ENCODE data around the gene AGFG2. TPM values are rescaled to one million over a fixed set of nuclear protein-coding genes. Genes with fewer than 3 reads are reported as not detected.

Gene AGFG2
- total RNA-seq, 3 donors from 2014 or later = 12.2 to 24.7 (median 18.7) TPM

GRCh38 chr7:100589341-100589947, 50.4 kb downstream of the AGFG2 start:
- H3K4me1 ChIP-seq = peaks cover 0 to 9% of the 10 kb centered on the region in 2 donors

DNA sequence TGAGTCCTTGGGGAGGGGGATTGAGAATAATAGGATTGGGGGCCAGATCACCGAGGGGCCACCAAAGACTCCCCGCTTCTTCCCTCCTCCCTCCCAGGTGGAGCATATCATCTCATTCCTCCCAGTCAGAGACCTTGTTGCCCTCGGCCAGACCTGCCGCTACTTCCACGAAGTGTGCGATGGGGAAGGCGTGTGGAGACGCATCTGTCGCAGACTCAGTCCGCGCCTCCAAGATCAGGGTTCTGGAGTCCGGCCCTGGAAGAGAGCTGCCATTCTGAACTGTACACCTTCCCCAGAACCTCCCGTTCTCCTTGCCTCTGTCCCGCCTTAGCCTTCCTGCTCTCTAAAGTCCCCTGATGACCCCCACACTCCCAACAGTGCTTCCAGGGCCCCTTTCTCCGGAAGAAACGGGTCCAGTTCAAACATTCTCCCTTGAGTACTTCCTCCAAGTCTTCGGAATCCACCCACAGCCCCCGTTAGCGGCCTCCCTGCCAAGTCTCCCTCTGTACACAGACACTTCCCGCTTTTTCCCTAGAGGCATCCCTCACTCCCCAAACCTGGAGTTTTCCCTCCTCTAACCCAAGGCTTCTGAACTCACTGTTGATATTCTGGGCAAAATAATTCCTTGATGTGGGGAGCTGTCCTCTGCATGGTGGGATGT, 51.2 kb downstream of the AGFG2 start:
- peak overlapping the region in 2 of 3 donors; percentile 24 to 46 for H3K4me3 ChIP-seq
- H3K9me3 ChIP-seq = no peaks in the 10 kb centered on the region
- intact Hi-C loops (cut with DNase I; ENCODE audit: low total_unique reads) = no loop called here
- peak overlapping the region in 1 of 2 donors; percentile 76 for H3K27ac ChIP-seq
- H3K4me1 ChIP-seq = peaks cover 0 to 1% of the 10 kb centered on the region in 2 donors
- H3K27me3 ChIP-seq = no peaks in the 10 kb centered on the region
- no peak for DNase-seq (ENCODE audit: low spot score in 2 of 2)
- no peaks in the 10 kb centered on the region for H3K36me3 ChIP-seq
- no peak for TF ChIP-seq POLR2AphosphoS5 (IDR thresholded peaks at IDR 0.05)
- no peak for TF ChIP-seq POLR2A (IDR thresholded peaks at IDR 0.05)
- TF ChIP-seq CTCF (IDR thresholded peaks at IDR 0.05) = no peak

More at GRCh38 chr7:100589341-100589947, 50.4 kb downstream of the AGFG2 start:
- intact Hi-C loops (cut with DNase I; ENCODE audit: low total_unique reads) = no loop called here
- Histone ChIP-seq H3K27me3 (no peaks in the 10 kb centered on the region), H3K36me3 (no peaks in the 10 kb centered on the region), H3K4me3 (peak overlapping the region in 2 of 3 donors; percentile 24 to 46), H3K9me3 (no peaks in the 10 kb centered on the region), H3K27ac (peak overlapping the region in 1 of 2 donors; percentile 76)
- DNase-seq (ENCODE audit: low spot score in 2 of 2) = no peak
- TF ChIP-seq CTCF (IDR thresholded peaks at IDR 0.05) (no peak), POLR2AphosphoS5 (IDR thresholded peaks at IDR 0.05) (no peak), POLR2A (IDR thresholded peaks at IDR 0.05) (no peak)

- TF ChIP-seq CTCF (IDR thresholded peaks at IDR 0.05) (no peak), POLR2A (IDR thresholded peaks at IDR 0.05) (no peak), POLR2AphosphoS5 (IDR thresholded peaks at IDR 0.05) (no peak)
- Histone ChIP-seq H3K27me3 (no peaks in the 10 kb centered on the region), H3K27ac (no peak overlapping the region), H3K4me1 (no peaks in the 10 kb centered on the region), H3K36me3 (no peaks in the 10 kb centered on the region), H3K4me3 (no peak overlapping the region), H3K9me3 (no peaks in the 10 kb centered on the region)
- no peak for DNase-seq (ENCODE audit: low spot score in 2 of 2)
- intact Hi-C loops (cut with DNase I; ENCODE audit: low total_unique reads) = no loop called here
Measured at GRCh38 chr7:100591596-100591995, 52.6 kb downstream of the AGFG2 start.

- Histone ChIP-seq H3K27ac (no peak overlapping the region), H3K4me3 (no peak overlapping the region), H3K9me3 (no peaks in the 10 kb centered on the region), H3K27me3 (no peaks in the 10 kb centered on the region), H3K36me3 (no peaks in the 10 kb centered on the region), H3K4me1 (no peaks in the 10 kb centered on the region)
- TF ChIP-seq POLR2AphosphoS5 (IDR thresholded peaks at IDR 0.05) (no peak), POLR2A (IDR thresholded peaks at IDR 0.05) (no peak), CTCF (IDR thresholded peaks at IDR 0.05) (no peak)
- intact Hi-C loops (cut with DNase I; ENCODE audit: low total_unique reads) = no loop called here
- DNase-seq (ENCODE audit: low spot score in 2 of 2) = no peak
Measured at GRCh38 chr7:100595188-100595587, 56.2 kb downstream of the AGFG2 start.

DNA sequence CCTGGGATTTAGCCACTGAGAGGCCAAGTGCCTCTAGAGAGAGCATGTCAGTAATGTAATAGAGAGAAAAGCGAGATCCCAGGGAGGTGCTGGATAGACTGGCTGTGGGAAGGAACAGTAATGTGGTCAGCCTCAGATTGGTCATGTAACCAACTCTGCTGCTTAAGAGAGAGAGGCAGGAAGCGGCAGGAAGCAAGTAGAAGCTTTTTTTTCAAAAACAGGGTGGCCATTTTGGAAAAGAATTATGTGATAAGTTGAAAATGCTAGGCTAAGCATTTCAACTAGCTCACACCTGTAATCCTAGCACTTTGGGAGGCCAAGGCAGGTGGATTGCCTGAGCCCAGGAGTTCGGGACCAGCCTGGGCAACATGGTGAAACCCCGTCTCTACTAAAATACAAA, 59.4 kb downstream of the AGFG2 start:
- intact Hi-C loops (cut with DNase I; ENCODE audit: low total_unique reads) = no loop called here

More for the DNA sequence above, 59.4 kb downstream of the AGFG2 start:
- no peak overlapping the region for H3K4me3 ChIP-seq
- H3K9me3 ChIP-seq = no peaks in the 10 kb centered on the region
- no peaks in the 10 kb centered on the region for H3K36me3 ChIP-seq
- DNase-seq (ENCODE audit: low spot score in 2 of 2) = no peak
- no peaks in the 10 kb centered on the region for H3K4me1 ChIP-seq
- TF ChIP-seq CTCF (IDR thresholded peaks at IDR 0.05) (no peak), POLR2AphosphoS5 (IDR thresholded peaks at IDR 0.05) (no peak), POLR2A (IDR thresholded peaks at IDR 0.05) (no peak)
- H3K27ac ChIP-seq = no peak overlapping the region
- H3K27me3 ChIP-seq = no peaks in the 10 kb centered on the region

Measured in breast epithelium (tissue), 4 donors.